Astrocyte (in vitro differentiated cells and primary cell): Measurements from ENCODE around the gene LCLAT1.

Experiments used
- CTCF ChIP-seq: IDR thresholded peaks from 2 replicates; pipeline ENCODE4 v1.5.1; 2011; ENCODE audit warnings: low read depth, mild to moderate bottlenecking, inconsistent platforms, low read length, moderate library complexity; ENCODE audit not compliant: insufficient read depth
- EZH2 ChIP-seq: IDR thresholded peaks from 2 replicates; pipeline ENCODE4 v1.6.1; 2012; ENCODE audit warnings: mild to moderate bottlenecking, low read length, inconsistent platforms; ENCODE audit not compliant: insufficient read depth

- TF ChIP-seq CTCF, result no peak
- no peak for TF ChIP-seq EZH2
Measured at GRCh38 chr2:30647752-30648457, 200.9 kb downstream of the LCLAT1 start.
